Loucy (cell line): ENCODE results near the gene C8B.

Experiments used
- EZH2phosphoT487 ChIP-seq: fragments of 200-600 bp; IDR thresholded peaks from 2 replicates; pipeline ENCODE4 v1.6.1; 2018; ENCODE audit warnings: antibody characterized with exemption, mild to moderate bottlenecking, moderate library complexity, borderline replicate concordance
- TF ChIP-seq, protein P1 (sequence below): fragments of 200-600 bp; sonication (generic); conservative IDR thresholded peaks from 2 replicates; pipeline ENCODE4 v1.5.1; 2014; ENCODE audit warnings: mild to moderate bottlenecking, antibody characterized with exemption, low read length

DNA sequence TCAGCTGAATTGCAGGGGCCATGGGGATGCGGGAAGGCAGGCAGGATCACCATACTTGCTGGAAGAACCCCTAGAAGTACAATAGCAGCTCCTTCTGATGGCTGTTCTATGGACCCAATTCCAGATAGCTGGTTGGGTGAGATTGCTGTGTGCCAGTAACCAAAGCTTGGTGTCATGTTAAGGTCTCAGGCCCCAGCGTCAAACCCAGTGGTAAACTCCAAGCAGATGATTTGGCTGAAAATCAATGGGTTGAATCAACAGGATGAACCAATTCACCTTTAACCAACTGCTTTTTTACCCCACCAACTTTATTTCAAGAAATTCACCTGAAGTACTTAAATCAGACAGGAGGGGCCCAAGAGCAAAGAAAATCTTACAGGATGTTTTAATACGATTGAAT, 37.8 kb downstream of the C8B start:
- TF ChIP-seq, protein P1, sequence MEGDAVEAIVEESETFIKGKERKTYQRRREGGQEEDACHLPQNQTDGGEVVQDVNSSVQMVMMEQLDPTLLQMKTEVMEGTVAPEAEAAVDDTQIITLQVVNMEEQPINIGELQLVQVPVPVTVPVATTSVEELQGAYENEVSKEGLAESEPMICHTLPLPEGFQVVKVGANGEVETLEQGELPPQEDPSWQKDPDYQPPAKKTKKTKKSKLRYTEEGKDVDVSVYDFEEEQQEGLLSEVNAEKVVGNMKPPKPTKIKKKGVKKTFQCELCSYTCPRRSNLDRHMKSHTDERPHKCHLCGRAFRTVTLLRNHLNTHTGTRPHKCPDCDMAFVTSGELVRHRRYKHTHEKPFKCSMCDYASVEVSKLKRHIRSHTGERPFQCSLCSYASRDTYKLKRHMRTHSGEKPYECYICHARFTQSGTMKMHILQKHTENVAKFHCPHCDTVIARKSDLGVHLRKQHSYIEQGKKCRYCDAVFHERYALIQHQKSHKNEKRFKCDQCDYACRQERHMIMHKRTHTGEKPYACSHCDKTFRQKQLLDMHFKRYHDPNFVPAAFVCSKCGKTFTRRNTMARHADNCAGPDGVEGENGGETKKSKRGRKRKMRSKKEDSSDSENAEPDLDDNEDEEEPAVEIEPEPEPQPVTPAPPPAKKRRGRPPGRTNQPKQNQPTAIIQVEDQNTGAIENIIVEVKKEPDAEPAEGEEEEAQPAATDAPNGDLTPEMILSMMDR = no peak
- no peak for TF ChIP-seq EZH2phosphoT487
